Upper lobe of left lung (tissue), 4 donors: ENCODE data around the gene PADI4.

Experiments
- CTCF ChIP-seq, 6 experiments: fragments of 450-650 bp in 4 of 6; fragments of 200-600 bp in 2 of 6; sonication (generic) in 2 of 6; IDR thresholded peaks; one replicate each; pipeline ENCODE4 v1.5.1; 2016 to 2019; ENCODE audit warnings: antibody characterized with exemption in 6 of 6
- POLR2A ChIP-seq, 4 donors: fragments of 450-650 bp; IDR thresholded peaks; one replicate each; pipeline ENCODE4 v1.5.1; 2016 to 2017; ENCODE audit warnings: antibody characterized with exemption in 4 of 4, mild to moderate bottlenecking in 2 of 4

GRCh38 chr1:17361687-17362086, 53.7 kb downstream of the PADI4 start:
- TF ChIP-seq POLR2A (IDR thresholded peaks at IDR 0.05) (no peak), CTCF (IDR thresholded peaks at IDR 0.05) (no peak)
